ENCODE results near the gene MTHFR. TPM values are rescaled to one million over a fixed set of nuclear protein-coding genes. Genes with fewer than 3 reads are reported as not detected.

The MTHFR gene
- total RNA-seq, 4 donors from 2014 or later = 25.9 to 41.8 (median 33.0) TPM

Other genes starting within 250 kb of the MTHFR start
- gene FBXO2, start 151.5 kb downstream of the MTHFR start, total RNA-seq = 10 to 100 TPM in 3 of 4 donors, 1 to 10 TPM in 1; 9.1 to 19.5 (median 14.9) TPM
- 10 to 100 TPM; 25.0 to 32.3 (median 27.0) TPM for gene FBXO44, start 151.1 kb downstream of the MTHFR start, total RNA-seq
- gene FBXO6, start 141.8 kb downstream of the MTHFR start, total RNA-seq = 10 to 100 TPM; 14.1 to 18.8 (median 16.7) TPM
- 10 to 100 TPM; 22.7 to 40.0 (median 32.5) TPM for gene MAD2L2, start 124.8 kb downstream of the MTHFR start, total RNA-seq
- gene DRAXIN, start 114.3 kb downstream of the MTHFR start, total RNA-seq = under 1 TPM in 3 of 4 donors, not detected in 1; 0.15 to 0.52 (median 0.36) TPM
- 10 to 100 TPM; 26.3 to 62.3 (median 40.2) TPM for gene AGTRAP, start 69.8 kb downstream of the MTHFR start, total RNA-seq
- 1 to 10 TPM in 2 of 4 donors, not detected in 2; 1.6 to 2.8 TPM for gene C1orf167, start 43.8 kb downstream of the MTHFR start, total RNA-seq
- gene CLCN6, start 227 bp upstream of the MTHFR start, total RNA-seq = 10 to 100 TPM in 2 of 4 donors, 1 to 10 TPM in 2; 7.0 to 12.4 (median 10.9) TPM
- not detected for gene NPPA, start 41.8 kb upstream of the MTHFR start, total RNA-seq
- gene NPPB, start 53.0 kb upstream of the MTHFR start, total RNA-seq = not detected
- 100 to 1,000 TPM in 3 of 4 donors, 10 to 100 TPM in 1; 93.7 to 115 (median 103) TPM for gene KIAA2013, start 120.5 kb upstream of the MTHFR start, total RNA-seq
- 10 to 100 TPM; 26.5 to 54.0 (median 41.3) TPM for gene PLOD1, start 128.8 kb upstream of the MTHFR start, total RNA-seq
- gene MFN2, start 174.5 kb upstream of the MTHFR start, total RNA-seq = 100 to 1,000 TPM; 104 to 125 (median 111) TPM
- 10 to 100 TPM; 27.3 to 33.2 (median 30.1) TPM for gene MIIP, start 213.5 kb upstream of the MTHFR start, total RNA-seq